ENCODE results near the gene COL28A1. TPM values are rescaled to one million over a fixed set of nuclear protein-coding genes. Genes with fewer than 3 reads are reported as not detected.

The COL28A1 gene
- total and polyA plus RNA-seq, 2 of the 13 experiments (the other 11 are each of a cell fraction or from before 2014, with no cell fraction given), result 0.07 to 0.15 TPM

- WGBS (ENCODE audit: low lambda C conversion rate), result 39% methylated on average over 6 of the region's 6 CpGs
- peaks cover 0 to 8% of the 10 kb centered on the region in 2 experiments; a peak in 2 of 5 replicates for H3K27me3 ChIP-seq (ENCODE audit: control insufficient read depth in 1 of 2, insufficient read depth in 2 of 2, low read length in 2 of 2)
- no peaks in the 10 kb centered on the region for H3K79me2 ChIP-seq (ENCODE audit: insufficient read depth, low read length)
- no peaks in the 10 kb centered on the region for H3K36me3 ChIP-seq (replicated peaks in 1 of 2; ENCODE audit: control insufficient read depth in 1 of 2, insufficient read depth in 2 of 2, low read length in 2 of 2)
- H3K4me3 ChIP-seq (replicated peaks in 1 of 3; ENCODE audit: insufficient read depth in 1 of 3, low read depth in 2 of 3, low read length in 3 of 3), result no peak overlapping the region
- H3K9me3 ChIP-seq (ENCODE audit: low read length), result no peaks in the 10 kb centered on the region
- FAIRE-seq (no peak), ATAC-seq (no peak), DNase-seq (ENCODE audit: low spot score) (no peak)
- POLR2A ChIA-PET, result no interaction called here
- peaks cover 11% of the 10 kb centered on the region for H3K4me1 ChIP-seq (ENCODE audit: insufficient read depth, low read length)
- BruUV-seq (replicated peaks), result no TSS peak
- H2AFZ ChIP-seq (ENCODE audit: low read length), result no peak overlapping the region
- H3K4me2 ChIP-seq (ENCODE audit: low read depth, low read length), result no peak overlapping the region
- intact Hi-C loops (cut with micrococcal nuclease; ENCODE audit: unreplicated experiment), result no loop called here
- H3K9ac ChIP-seq (ENCODE audit: insufficient read depth, low read depth, low read length), result no peak overlapping the region
- H3K27ac ChIP-seq (ENCODE audit: extremely low read length, insufficient read depth, low read length), result no peak overlapping the region
- CTCF ChIA-PET (ENCODE audit: low intra/inter-chr PET ratio, low total read pairs), result no interaction called here
- TF ChIP-seq DR1 (CRISPR knock-in tag; IDR thresholded peaks at IDR 0.05) (no peak), ZNF687 (CRISPR knock-in tag; IDR thresholded peaks at IDR 0.05) (no peak), ATAD3A (CRISPR knock-in tag; IDR thresholded peaks at IDR 0.05) (no peak), ZC3H4 (CRISPR knock-in tag; IDR thresholded peaks at IDR 0.05; ENCODE audit: borderline replicate concordance) (no peak), SYNCRIP (IDR thresholded peaks at IDR 0.05; ENCODE audit: insufficient read depth, low read depth, low read length) (no peak), ZSCAN30 (CRISPR knock-in tag; IDR thresholded peaks at IDR 0.05) (no peak), CEBPG (CRISPR knock-in tag; IDR thresholded peaks at IDR 0.05) (no peak), ZNF317 (CRISPR knock-in tag; IDR thresholded peaks at IDR 0.05) (no peak)
- TF ChIP-seq, protein P1, sequence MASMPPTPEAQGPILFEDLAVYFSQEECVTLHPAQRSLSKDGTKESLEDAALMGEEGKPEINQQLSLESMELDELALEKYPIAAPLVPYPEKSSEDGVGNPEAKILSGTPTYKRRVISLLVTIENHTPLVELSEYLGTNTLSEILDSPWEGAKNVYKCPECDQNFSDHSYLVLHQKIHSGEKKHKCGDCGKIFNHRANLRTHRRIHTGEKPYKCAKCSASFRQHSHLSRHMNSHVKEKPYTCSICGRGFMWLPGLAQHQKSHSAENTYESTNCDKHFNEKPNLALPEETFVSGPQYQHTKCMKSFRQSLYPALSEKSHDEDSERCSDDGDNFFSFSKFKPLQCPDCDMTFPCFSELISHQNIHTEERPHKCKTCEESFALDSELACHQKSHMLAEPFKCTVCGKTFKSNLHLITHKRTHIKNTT (CRISPR knock-in tag; IDR thresholded peaks at IDR 0.05), result no peak
- in situ Hi-C loops (cut with HindIII; ENCODE audit: extremely low pct_ligation_motif_present, low pct_unique_long_range_greater_than_20kb), result no loop called here
- no peaks in the 10 kb centered on the region for H4K20me1 ChIP-seq (ENCODE audit: insufficient read depth, low read length)
These were observed 212.3 kb downstream of the COL28A1 start for GRCh38 chr7:7323352-7323751.

All from HepG2 (cell line).